HPDE6-E6E7 (cell line): ENCODE data around the gene DLK1.

Experiments used
- DNase-seq: peaks from one replicate; pipeline ENCODE4 v3.0.0; 2011; ENCODE audit warnings: missing footprints; ENCODE audit errors: extremely low spot score

The DLK1 gene

GRCh38 chr14:100726550-100727085 is at the start of gene DLK1:
Gene DLK1, plus strand, starts transcription at chr14:100726892. Its CDS starts 177 bp downstream, at chr14:100727069.
- DNase-seq, result no peak

GRCh38 chr14:100677152-100677551 is 49.5 kb upstream of the DLK1 start:
- DNase-seq, result no peak

DNA sequence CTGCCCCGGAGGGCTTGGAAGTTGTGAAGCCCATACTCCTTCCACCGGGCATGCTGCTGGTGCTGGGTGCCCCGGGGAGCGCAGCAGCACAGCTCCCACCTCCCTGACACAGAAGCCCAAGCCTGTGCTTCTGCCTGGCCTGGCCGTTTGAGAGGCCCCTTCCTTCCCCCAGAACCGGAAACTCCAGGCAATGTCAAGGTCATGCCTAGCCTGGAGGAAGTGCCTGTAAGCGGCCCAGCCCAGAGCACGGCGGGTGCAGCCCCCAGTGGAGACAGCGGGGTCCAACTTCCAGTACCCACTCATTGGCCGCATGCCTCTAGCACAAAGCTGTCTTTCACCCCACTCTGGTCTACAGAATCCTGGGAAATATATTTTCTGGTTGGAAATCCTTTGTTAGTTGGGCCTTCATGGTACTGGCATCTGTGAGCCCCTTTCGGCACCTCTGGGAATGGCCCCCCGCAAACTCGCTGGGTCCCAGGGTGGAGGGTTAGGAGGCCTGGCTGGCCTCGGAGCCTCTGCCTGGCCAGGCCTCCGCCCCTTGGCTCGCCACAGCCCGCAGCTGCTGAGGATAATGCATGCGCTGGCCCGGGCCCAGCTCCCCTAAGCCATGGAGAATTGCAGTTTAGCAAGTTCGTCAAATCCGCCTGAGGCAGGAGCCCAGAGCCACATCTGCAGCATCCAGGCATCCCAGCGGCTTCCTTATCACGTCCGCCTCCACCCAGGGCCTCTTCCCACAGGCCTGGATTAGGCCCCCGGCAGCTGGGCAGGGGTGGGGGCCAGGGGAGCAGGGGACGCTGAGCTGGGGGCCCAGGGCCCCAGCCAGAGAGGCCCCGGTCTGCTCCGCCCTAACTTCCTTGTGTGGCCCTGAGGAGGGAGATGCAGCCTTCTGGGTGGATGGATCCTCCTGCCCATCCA is 48.9 kb upstream of the DLK1 start:
- DNase-seq, result no peak

DNA sequence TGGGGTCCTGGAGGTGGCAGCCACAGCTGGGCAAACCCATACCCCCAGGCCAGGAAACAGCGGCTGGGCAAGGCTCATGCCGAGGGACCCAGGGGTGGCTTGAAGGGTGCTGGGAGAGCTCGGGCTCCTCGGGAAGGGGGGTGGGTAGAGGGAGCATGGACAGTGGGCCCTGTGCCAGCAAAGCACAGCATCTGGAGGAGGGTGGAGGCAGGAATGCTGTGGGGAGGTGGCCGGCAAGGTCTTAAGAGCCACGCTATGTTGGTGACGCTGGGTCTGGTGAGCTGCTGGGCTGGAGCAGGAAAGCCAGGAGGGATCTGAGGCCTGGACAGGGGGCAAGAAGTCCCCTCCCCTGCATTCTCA is 48.2 kb upstream of the DLK1 start:
- DNase-seq, result no peak

DNA sequence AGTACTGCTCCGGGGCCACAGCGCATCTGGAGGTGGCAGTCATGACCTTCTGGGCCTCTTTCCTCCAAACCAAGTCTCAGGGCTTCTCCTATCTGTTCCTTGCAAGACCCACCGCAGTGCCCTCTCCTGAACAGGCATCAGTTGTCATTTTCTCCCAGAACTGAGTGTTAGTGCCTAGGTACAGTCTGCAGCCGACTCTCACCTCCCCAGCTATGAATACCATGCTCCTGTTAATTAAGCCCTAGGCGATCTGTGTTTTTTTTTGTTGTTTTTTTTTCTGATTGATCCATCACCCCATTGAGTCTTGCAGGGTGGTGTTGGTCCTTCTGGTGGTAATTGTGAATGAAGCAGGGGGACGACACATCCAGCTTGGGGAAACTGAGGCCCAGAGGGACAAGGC is 47.5 kb upstream of the DLK1 start:
- DNase-seq, result no peak

GRCh38 chr14:100679707-100680438 is 46.8 kb upstream of the DLK1 start:
- no peak for DNase-seq

GRCh38 chr14:100680439-100681051 is 46.1 kb upstream of the DLK1 start:
- DNase-seq, result no peak

DNA sequence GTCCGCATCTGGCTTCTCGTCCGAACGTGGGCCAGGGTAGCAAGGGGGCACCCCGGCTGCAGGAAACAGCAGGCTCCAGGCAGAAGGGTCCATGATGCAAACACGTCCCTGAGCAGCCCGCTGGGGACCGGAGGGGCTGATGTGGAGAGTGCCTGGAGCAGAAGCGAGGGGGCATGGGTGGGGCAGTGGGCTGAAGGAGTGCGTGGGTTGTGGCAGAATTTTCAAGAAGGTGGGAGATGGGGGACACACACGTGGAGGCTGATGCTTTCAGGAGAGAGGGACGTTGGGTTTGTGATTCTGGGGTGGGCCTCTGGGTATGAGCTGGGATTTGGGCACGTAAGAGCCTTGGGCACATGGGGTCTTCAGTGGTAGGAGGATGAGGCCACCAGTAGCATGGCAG is 45.6 kb upstream of the DLK1 start:
- DNase-seq, result no peak

DNA sequence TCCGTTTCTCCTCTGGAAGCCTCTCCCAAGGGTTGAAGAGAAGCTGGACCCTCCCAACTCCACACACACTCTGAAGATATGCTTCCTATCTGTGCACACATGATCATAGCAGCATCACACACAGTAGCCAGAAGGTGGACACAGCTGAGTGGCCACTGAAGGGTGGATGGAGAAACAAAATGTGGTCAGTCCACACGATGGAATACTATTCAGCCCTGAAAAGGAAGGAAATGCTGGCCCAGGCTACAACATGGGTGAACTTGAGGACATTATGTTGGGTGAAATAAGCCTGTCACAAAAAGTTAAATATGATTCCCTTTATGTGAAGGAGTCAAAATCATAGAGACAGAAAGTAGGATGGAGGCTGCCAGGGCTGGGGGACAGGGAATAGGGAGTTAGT is 43.9 kb upstream of the DLK1 start:
- DNase-seq, result no peak

DNA sequence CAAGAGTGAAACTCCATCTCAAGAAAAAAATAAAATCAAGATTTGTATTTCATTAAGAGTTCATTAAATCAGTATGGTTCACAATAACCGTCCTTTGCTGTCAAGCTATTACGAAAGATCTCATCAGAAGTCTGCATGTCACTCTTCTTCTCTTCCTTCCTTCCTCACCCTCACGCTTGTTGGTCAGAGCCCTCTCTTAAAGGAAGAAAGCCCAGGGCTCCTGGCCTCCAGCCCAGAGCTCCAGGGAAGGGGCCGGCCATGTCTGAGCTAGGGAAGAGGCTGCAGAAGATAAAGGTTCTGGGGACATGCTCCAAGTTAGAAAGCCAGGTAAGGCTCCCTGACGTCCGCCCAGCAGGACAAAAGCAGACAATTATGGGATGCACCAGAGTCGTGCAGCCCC is 43.1 kb upstream of the DLK1 start:
- no peak for DNase-seq

DNA sequence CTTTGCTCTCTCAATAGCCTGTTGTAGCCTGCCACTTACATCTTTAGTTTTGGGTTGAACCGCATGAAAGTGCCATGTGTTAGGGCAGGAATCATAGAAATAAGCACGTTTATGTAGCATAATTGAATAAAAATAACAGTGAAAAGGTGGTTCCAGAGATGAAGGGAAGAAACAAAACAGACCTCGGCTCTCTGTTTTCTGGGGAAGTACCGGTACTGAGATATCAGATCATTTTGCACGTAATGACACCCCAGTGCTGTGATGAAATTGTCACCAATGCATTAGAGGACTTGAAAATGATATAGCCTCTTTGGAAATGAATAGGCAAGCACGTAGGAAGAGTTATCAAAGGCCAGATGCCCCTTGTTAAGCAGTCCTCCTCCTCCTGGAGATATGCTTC is 42.5 kb upstream of the DLK1 start:
- no peak for DNase-seq

- DNase-seq, result no peak
Measured at GRCh38 chr14:100684961-100685360, 41.7 kb upstream of the DLK1 start.

- DNase-seq, result no peak
Measured at GRCh38 chr14:100686858-100687257, 39.8 kb upstream of the DLK1 start.

DNA sequence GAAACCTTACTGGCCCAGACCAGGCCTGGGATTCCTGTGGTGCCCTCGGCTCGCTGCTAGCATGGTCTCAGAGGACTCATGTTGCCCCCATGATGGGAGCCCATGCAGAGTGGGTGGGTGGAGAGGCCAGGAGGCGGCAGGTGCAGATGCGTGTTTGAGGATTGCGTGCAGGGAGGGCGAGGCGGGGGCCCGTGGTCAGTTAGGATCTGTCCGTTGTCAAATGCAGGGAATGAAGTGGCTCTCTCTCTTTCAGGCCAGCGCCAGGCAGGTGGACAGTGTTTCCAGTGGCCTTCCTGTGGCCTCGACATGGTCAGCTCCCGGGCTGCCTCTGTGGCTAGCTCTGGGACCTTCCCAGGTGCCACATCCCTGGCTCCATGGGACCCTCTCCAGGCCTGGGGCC is 39.3 kb upstream of the DLK1 start:
- no peak for DNase-seq

GRCh38 chr14:100688051-100688450 is 38.6 kb upstream of the DLK1 start:
- no peak for DNase-seq

DNA sequence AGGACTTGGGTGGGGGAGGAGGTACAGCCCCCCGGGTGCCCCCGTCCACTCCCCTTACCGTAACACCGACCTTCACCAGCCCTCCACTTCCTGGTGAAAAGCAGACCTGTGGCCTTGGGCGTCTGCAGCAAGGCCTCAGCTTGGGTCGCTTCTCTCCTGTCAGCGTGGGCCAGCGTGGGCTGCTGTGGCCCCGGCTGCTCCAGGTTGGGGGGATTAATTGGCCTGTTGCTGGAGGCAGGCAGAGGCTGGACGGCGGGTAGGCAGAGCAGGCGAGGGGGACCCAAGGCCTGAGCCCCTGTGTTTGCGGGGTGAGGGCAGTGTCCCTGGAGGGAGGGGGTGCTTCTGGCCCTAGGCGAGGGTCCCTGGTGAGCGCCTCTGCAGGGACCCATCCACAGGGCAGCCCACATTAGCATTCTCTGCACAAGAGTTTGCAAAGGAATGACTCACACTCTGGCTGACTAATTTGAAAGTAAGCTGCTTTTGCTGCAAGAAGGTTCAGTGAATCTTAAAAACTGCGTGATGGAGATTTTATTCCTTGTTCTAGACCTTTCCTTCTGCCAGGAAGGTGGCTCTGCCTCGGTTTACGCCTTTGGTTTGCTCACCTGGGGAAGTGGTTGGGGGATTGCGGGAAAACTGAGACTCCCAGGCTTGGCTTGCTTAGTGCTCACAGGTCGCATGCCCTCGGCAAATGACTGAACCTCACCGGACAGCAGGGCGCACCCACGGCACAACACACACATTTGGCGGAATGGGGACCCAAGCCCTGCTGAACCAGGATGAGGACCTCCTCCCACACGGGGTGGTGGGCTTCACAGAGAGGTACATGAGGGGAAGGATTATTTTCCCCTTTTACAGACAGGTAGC is 37.9 kb upstream of the DLK1 start:
- DNase-seq, result peak; percentile 56

DNA sequence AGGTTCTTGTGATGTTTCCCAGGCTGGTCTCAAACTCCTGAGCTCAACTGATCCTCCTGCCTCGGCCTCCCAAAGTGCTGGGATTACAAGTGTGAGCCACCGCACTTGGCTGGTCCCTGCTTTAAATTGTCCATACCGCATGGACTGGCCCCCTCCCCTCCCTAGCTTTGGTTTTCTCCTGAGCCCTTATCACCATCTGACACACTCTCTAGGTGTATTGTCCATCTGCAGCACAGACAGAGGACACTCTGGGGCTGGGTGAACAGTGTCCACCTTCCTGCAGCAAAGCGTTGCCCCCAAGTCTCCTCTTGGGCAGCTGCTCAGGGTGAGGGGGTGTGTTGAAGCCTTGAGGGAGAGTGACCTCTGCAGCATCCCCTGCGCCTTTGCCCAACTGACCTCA is 36.0 kb upstream of the DLK1 start:
- no peak for DNase-seq

DNA sequence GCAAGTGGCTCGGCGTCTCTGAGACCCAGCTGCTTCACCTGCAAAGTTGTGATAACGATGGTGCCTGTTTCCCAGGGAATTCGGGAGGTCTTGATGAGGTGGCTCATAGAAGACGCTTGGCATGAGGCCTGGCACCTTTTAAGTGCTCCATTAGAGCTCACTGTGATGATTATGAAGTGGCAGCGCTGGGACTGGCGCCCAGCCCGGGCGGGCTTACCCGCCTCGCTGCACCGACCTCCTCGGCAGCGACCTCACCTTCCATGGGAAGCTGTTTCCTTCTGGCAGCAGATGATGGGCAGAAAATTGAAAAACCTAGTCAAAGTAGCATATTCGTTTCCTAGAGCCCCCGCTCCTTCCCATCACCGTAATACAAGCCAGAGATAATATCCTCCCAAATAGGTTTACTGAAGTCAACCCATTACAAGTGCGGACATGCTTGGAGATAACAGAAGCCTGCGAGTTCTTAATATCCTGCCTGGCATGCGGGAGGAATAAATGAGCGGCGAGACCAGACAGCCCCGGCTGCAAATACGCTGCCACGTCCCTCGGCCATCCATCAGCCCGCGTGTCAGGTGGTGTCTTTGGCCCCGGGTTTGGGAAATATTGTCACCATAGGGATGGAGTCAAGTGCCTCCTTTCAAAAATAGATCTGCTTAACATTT is 35.2 kb upstream of the DLK1 start:
- peak; percentile 55 for DNase-seq

- DNase-seq, result no peak
Measured at GRCh38 chr14:100692256-100692655, 34.4 kb upstream of the DLK1 start.

GRCh38 chr14:100692859-100693558 is 33.7 kb upstream of the DLK1 start:
- peak; percentile 99 for DNase-seq
